Measurements from ENCODE around the gene NAPEPLD.

The NAPEPLD gene

DNA sequence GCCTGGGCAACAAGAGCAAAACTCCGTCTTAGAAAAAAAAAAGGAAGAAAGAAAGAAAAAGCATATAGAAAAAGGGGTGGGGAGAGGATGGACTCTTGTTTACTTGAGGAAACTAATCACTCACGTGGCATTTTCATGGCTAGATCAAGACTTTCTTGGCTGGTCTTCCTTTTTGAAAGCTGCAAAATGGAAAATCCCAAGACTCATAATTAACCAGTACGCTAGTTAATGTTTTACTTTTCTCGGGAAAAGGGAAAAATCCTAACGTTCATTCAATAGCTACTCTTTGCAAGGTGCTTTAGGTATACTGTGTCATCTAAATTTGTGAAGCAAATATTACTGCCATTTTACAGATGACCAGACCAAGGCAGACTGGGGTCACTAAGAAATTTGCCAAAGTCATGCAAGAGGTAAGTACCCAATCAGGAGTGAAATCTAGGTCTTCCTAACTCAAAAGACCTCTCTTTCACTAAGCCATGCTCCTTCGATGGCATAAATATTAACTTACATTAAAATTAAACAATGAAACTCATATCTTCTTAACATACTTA is 24.4 kb downstream of the NAPEPLD start:
- Histone ChIP-seq H3K27me3 (no peaks in the 10 kb centered on the region), H3K4me3 (no peak overlapping the region), H3K4me1 (peaks cover 0 to 25% (median 10%) of the 10 kb centered on the region in 4 donors), H3K9me3 (no peaks in the 10 kb centered on the region), H3K36me3 (peaks cover 0 to 45% (median 19%) of the 10 kb centered on the region in 3 donors), H3K27ac (no peak overlapping the region)
- intact Hi-C loops (cut with DNase I; ENCODE audit: low total_unique reads): no loop called here
- no peak for DNase-seq
- TF ChIP-seq, protein P1, sequence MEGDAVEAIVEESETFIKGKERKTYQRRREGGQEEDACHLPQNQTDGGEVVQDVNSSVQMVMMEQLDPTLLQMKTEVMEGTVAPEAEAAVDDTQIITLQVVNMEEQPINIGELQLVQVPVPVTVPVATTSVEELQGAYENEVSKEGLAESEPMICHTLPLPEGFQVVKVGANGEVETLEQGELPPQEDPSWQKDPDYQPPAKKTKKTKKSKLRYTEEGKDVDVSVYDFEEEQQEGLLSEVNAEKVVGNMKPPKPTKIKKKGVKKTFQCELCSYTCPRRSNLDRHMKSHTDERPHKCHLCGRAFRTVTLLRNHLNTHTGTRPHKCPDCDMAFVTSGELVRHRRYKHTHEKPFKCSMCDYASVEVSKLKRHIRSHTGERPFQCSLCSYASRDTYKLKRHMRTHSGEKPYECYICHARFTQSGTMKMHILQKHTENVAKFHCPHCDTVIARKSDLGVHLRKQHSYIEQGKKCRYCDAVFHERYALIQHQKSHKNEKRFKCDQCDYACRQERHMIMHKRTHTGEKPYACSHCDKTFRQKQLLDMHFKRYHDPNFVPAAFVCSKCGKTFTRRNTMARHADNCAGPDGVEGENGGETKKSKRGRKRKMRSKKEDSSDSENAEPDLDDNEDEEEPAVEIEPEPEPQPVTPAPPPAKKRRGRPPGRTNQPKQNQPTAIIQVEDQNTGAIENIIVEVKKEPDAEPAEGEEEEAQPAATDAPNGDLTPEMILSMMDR (IDR thresholded peaks at IDR 0.05): no peak

DNA sequence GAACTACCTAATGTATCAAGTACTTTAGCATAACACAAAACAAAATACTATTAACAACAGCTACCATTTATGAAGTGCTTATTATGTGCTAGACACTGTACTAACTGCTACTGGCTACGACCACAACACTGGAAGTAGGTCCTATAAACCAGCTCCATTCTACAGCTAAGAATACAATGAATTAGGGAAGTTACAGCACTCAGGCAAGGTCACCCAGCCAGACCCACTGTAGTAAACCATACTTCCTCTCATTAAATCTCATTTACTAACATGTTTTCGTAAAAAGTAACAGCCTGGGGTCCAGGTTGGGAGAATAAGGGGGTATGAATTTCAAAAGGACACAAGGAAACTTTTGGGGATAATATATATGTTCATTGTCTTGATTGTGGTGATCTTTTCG is 25.4 kb downstream of the NAPEPLD start:
- no peak overlapping the region for H3K4me3 ChIP-seq
- TF ChIP-seq, protein P1 (IDR thresholded peaks at IDR 0.05): no peak
- intact Hi-C loops (cut with DNase I; ENCODE audit: low total_unique reads): no loop called here
- peaks cover 0 to 19% (median 8%) of the 10 kb centered on the region in 4 donors for H3K4me1 ChIP-seq
- no peaks in the 10 kb centered on the region for H3K27me3 ChIP-seq
- H3K27ac ChIP-seq: no peak overlapping the region
- no peak for DNase-seq
- H3K9me3 ChIP-seq: no peaks in the 10 kb centered on the region
- peaks cover 0 to 46% (median 19%) of the 10 kb centered on the region in 3 donors for H3K36me3 ChIP-seq

DNA sequence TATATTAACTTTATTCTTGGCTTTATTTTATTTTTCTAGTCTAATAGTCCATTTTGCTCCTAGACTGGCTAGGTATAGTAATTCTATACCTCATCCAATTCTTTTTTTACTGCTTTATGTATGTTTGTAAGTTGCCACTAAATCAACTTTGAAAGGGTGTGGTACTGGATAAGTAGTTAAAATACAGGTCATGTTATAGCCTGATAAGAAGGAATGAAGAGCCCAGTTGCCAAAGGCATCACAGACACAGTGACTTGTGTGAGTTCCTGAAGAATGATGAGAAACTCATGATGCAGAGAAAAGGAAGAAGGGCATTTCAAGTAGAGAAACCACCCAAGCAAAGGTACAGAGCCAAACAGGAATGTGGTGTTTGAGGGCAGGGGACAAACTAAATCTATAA is 27.3 kb downstream of the NAPEPLD start:
- no peak for DNase-seq
- H3K4me3 ChIP-seq: no peak overlapping the region
- H3K4me1 ChIP-seq: peaks cover 0 to 18% (median 8%) of the 10 kb centered on the region in 4 donors
- H3K27me3 ChIP-seq: no peaks in the 10 kb centered on the region
- intact Hi-C loops (cut with DNase I; ENCODE audit: low total_unique reads): no loop called here
- no peaks in the 10 kb centered on the region for H3K9me3 ChIP-seq
- peaks cover 0 to 32% (median 13%) of the 10 kb centered on the region in 3 donors for H3K36me3 ChIP-seq
- H3K27ac ChIP-seq: no peak overlapping the region
- TF ChIP-seq, protein P1 (IDR thresholded peaks at IDR 0.05): no peak

DNA sequence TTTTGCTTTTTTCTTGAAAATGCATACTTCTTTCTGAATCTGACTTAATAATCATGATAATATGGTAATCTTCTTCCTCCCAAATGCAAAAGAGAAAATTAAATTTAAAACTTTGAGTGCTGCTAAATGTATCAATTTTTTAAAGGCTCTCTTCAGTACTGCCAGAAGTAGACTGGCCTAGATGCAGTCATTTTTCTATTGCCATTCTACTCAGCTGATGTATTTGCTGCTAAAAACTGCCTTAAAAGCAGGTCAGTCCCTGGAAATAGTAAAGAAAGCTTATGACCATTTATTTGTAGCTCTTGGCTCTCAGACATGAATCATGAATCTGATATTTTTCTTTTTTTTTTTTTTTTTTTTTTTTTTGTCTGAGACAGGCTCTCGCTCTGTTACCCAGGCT is 28.5 kb downstream of the NAPEPLD start:
- DNase-seq: no peak
- Histone ChIP-seq H3K4me3 (no peak overlapping the region), H3K4me1 (peaks cover 0 to 18% (median 8%) of the 10 kb centered on the region in 4 donors), H3K27ac (peak overlapping the region; percentile 57 to 76), H3K36me3 (peaks cover 0 to 24% (median 7%) of the 10 kb centered on the region in 3 donors), H3K27me3 (no peaks in the 10 kb centered on the region), H3K9me3 (no peaks in the 10 kb centered on the region)
- intact Hi-C loops (cut with DNase I; ENCODE audit: low total_unique reads): no loop called here
- TF ChIP-seq, protein P1 (IDR thresholded peaks at IDR 0.05): no peak

DNA sequence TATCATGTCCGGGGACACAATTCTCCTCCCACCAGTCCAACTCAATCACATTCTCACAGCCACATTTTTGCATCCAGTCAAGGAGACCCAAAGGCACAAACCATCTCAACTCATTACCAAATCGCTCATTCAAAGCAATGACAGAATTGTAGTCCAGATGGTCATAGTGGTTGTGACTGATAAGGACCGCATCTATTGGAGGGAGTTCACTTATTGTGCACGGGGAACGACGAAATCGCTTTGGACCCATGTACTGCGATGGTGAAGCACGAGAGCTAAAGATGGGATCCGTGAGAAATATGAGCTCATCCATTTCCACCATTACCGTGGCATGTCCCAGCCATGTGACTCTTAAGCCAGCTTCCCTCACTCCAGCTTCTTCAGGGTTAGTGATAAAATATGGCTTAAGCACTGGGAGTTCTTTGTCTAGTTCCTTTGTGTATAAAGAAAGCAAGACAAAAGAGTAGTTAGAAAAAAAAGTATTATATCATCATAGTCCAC is 29.1 kb downstream of the NAPEPLD start:
- no peak overlapping the region for H3K4me3 ChIP-seq
- H3K4me1 ChIP-seq: peaks cover 0 to 18% (median 8%) of the 10 kb centered on the region in 4 donors
- no peak for DNase-seq
- peak overlapping the region; percentile 57 to 76 for H3K27ac ChIP-seq
- peaks cover 0 to 24% (median 7%) of the 10 kb centered on the region in 3 donors for H3K36me3 ChIP-seq
- intact Hi-C loops (cut with DNase I; ENCODE audit: low total_unique reads): no loop called here
- no peaks in the 10 kb centered on the region for H3K27me3 ChIP-seq
- no peaks in the 10 kb centered on the region for H3K9me3 ChIP-seq
- TF ChIP-seq, protein P1 (IDR thresholded peaks at IDR 0.05): no peak
